WTC11 (cell line): Measurements from ENCODE around the gene PLEKHM3. TPM values are rescaled to one million over a fixed set of nuclear protein-coding genes. Genes with fewer than 3 reads are reported as not detected.

Source experiments
- ATAC-seq: fragments of 200-7000 bp; cut with Tn5 transposase; 2 replicates; pipeline ENCODE4 v1.10.0; 2021; ENCODE audit warnings: mild to moderate bottlenecking, moderate library complexity
- CTCF ChIA-PET: fragments of 300-600 bp; sonication (Branson Sonifier 250); formaldehyde crosslinking; loops from one replicate; lab custom pipeline; 2021; ENCODE audit warnings: antibody characterized with exemption; lab: Charles Lee
- POLR2A ChIA-PET: fragments of 350-600 bp; sonication (Branson Sonifier 250); formaldehyde crosslinking; loops from one replicate; lab custom pipeline; 2021; ENCODE audit warnings: antibody characterized with exemption; lab: Charles Lee
- DNase-seq: peaks from one replicate; pipeline ENCODE4 v3.0.0; 2021; ENCODE audit warnings: low spot score
- H3K27ac Mint-ChIP-seq: 2 replicates; pipeline ENCODE4 v1.8.0; 2021; ENCODE audit warnings: mixed read lengths
- H3K27me3 Mint-ChIP-seq: 2 replicates; pipeline ENCODE4 v1.8.0; 2021; ENCODE audit warnings: low read depth, mild to moderate bottlenecking, moderate library complexity, mixed read lengths
- H3K36me3 Mint-ChIP-seq: 2 replicates; pipeline ENCODE4 v1.8.0; 2021; ENCODE audit warnings: mixed read lengths
- H3K4me1 Mint-ChIP-seq: 2 replicates; pipeline ENCODE4 v1.8.0; 2022; ENCODE audit warnings: mixed read lengths
- H3K4me3 Mint-ChIP-seq: 2 replicates; pipeline ENCODE4 v1.8.0; 2021; ENCODE audit warnings: mild to moderate bottlenecking, moderate library complexity, mixed read lengths
- H3K9me3 Mint-ChIP-seq: 2 replicates; pipeline ENCODE4 v1.8.0; 2021; ENCODE audit warnings: mixed read lengths
- ETV6 ChIP-seq: sonication (generic); formaldehyde crosslinking; IDR thresholded peaks from 2 replicates; pipeline ENCODE4 v1.8.1; 2022; ENCODE audit warnings: mild to moderate bottlenecking, missing genetic modification reagents
- GABPB1 ChIP-seq: sonication (generic); formaldehyde crosslinking; IDR thresholded peaks from 2 replicates; pipeline ENCODE4 v1.8.1; 2023; ENCODE audit warnings: mild to moderate bottlenecking, missing genetic modification reagents
- JAZF1 ChIP-seq: fragments of 250-450 bp; sonication (Bioruptor Pico); IDR thresholded peaks from 2 replicates; pipeline ENCODE4 v1.9.0; 2021; ENCODE audit warnings: moderate library complexity, mild to moderate bottlenecking, inconsistent platforms
- NFATC4 ChIP-seq: fragments of 250-450 bp; sonication (Bioruptor Pico); IDR thresholded peaks from 2 replicates; pipeline ENCODE4 v1.9.0; 2021; ENCODE audit warnings: mild to moderate bottlenecking
- PRRX2 ChIP-seq: fragments of 250-450 bp; sonication (Bioruptor Pico); IDR thresholded peaks from 2 replicates; pipeline ENCODE4 v1.8.0; 2021; ENCODE audit warnings: mild to moderate bottlenecking
- SMAD4 ChIP-seq: sonication (generic); formaldehyde crosslinking; IDR thresholded peaks from 2 replicates; pipeline ENCODE4 v1.8.0; 2022; ENCODE audit warnings: mild to moderate bottlenecking, missing genetic modification reagents
- SP1 ChIP-seq: sonication (generic); formaldehyde crosslinking; conservative IDR thresholded peaks from 2 replicates; pipeline ENCODE4 v1.8.1; 2022; ENCODE audit warnings: missing genetic modification reagents
- TEAD1 ChIP-seq: sonication (generic); formaldehyde crosslinking; IDR thresholded peaks from 2 replicates; pipeline ENCODE4 v1.8.0; 2022; ENCODE audit warnings: mild to moderate bottlenecking, missing genetic modification reagents
- TP53 ChIP-seq: sonication (generic); formaldehyde crosslinking; IDR thresholded peaks from 2 replicates; pipeline ENCODE4 v1.8.1; 2023; ENCODE audit warnings: mild to moderate bottlenecking, missing genetic modification reagents
- ZBTB21 ChIP-seq: sonication (generic); formaldehyde crosslinking; IDR thresholded peaks from 2 replicates; pipeline ENCODE4 v1.8.1; 2023; ENCODE audit warnings: mild to moderate bottlenecking, missing genetic modification reagents, borderline replicate concordance
- ZNF138 ChIP-seq: sonication (generic); formaldehyde crosslinking; conservative IDR thresholded peaks from 2 replicates; pipeline ENCODE4 v1.8.1; 2022; ENCODE audit warnings: mild to moderate bottlenecking, moderate library complexity, missing genetic modification reagents
- ZNF671 ChIP-seq: fragments of 250-450 bp; sonication (Bioruptor Pico); IDR thresholded peaks from 2 replicates; pipeline ENCODE4 v1.8.0; 2021; ENCODE audit warnings: mild to moderate bottlenecking
- total RNA-seq: library from RNA; stranded (reverse); gene quantifications from 3 replicates; pipeline ENCODE4 v1.2.3, GENCODE V29; 2021
- TF ChIP-seq, protein P1 (sequence below): sonication (generic); formaldehyde crosslinking; conservative IDR thresholded peaks from 2 replicates; pipeline ENCODE4 v1.8.1; 2023; ENCODE audit warnings: mild to moderate bottlenecking, low read depth, missing genetic modification reagents, moderate library complexity
- TF ChIP-seq, protein P2 (sequence below): sonication (generic); formaldehyde crosslinking; IDR thresholded peaks from 2 replicates; pipeline ENCODE4 v1.8.0; 2022; ENCODE audit warnings: mild to moderate bottlenecking, missing genetic modification reagents
- TF ChIP-seq, protein P3 (sequence below): sonication (generic); formaldehyde crosslinking; IDR thresholded peaks from 2 replicates; pipeline ENCODE4 v1.8.0; 2023; ENCODE audit warnings: mild to moderate bottlenecking, missing genetic modification reagents
- TF ChIP-seq, protein P4 (sequence below): fragments of 250-450 bp; sonication (Bioruptor Pico); IDR thresholded peaks from 2 replicates; pipeline ENCODE4 v1.9.0; 2021; ENCODE audit warnings: mild to moderate bottlenecking, borderline replicate concordance

Gene PLEKHM3
- total RNA-seq, 1 experiment from 2014 or later = 5.8 TPM

DNA sequence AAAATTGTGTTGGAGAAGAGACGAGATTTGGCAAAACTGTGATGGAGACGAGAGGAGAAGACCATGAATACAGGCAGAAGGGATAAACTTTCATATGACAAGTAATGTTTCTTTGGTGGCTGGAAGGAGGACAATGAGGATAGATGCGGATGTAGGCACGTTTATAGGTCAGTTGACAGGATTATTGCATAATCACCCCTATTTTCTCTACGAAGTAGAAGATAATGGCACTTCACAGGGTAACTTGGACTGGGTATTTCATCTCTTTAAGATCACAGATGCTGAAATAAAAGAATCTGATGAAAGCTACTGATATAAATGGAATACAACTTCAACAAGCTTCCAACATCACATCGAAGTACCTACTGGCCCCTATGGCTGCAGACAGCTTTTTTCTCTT lies 81.0 kb downstream of the PLEKHM3 start:
- Mint-ChIP-seq H3K9me3 (no peaks in the 10 kb centered on the region), H3K27ac (no peak overlapping the region), H3K36me3 (no peaks in the 10 kb centered on the region), H3K4me1 (peaks cover 26% of the 10 kb centered on the region), H3K27me3 (no peaks in the 10 kb centered on the region), H3K4me3 (no peak overlapping the region)
- ATAC-seq = no peak
- TF ChIP-seq NFATC4 (CRISPR knock-in tag) = no peak
- no peak for TF ChIP-seq ZBTB21 (CRISPR knock-in tag)
- no peak for TF ChIP-seq TP53 (CRISPR knock-in tag)
- TF ChIP-seq, protein P1, sequence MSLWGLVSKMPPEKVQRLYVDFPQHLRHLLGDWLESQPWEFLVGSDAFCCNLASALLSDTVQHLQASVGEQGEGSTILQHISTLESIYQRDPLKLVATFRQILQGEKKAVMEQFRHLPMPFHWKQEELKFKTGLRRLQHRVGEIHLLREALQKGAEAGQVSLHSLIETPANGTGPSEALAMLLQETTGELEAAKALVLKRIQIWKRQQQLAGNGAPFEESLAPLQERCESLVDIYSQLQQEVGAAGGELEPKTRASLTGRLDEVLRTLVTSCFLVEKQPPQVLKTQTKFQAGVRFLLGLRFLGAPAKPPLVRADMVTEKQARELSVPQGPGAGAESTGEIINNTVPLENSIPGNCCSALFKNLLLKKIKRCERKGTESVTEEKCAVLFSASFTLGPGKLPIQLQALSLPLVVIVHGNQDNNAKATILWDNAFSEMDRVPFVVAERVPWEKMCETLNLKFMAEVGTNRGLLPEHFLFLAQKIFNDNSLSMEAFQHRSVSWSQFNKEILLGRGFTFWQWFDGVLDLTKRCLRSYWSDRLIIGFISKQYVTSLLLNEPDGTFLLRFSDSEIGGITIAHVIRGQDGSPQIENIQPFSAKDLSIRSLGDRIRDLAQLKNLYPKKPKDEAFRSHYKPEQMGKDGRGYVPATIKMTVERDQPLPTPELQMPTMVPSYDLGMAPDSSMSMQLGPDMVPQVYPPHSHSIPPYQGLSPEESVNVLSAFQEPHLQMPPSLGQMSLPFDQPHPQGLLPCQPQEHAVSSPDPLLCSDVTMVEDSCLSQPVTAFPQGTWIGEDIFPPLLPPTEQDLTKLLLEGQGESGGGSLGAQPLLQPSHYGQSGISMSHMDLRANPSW (CRISPR knock-in tag) = no peak
- TF ChIP-seq, protein P2, sequence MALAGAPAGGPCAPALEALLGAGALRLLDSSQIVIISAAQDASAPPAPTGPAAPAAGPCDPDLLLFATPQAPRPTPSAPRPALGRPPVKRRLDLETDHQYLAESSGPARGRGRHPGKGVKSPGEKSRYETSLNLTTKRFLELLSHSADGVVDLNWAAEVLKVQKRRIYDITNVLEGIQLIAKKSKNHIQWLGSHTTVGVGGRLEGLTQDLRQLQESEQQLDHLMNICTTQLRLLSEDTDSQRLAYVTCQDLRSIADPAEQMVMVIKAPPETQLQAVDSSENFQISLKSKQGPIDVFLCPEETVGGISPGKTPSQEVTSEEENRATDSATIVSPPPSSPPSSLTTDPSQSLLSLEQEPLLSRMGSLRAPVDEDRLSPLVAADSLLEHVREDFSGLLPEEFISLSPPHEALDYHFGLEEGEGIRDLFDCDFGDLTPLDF (CRISPR knock-in tag) = no peak
- TF ChIP-seq, protein P3, sequence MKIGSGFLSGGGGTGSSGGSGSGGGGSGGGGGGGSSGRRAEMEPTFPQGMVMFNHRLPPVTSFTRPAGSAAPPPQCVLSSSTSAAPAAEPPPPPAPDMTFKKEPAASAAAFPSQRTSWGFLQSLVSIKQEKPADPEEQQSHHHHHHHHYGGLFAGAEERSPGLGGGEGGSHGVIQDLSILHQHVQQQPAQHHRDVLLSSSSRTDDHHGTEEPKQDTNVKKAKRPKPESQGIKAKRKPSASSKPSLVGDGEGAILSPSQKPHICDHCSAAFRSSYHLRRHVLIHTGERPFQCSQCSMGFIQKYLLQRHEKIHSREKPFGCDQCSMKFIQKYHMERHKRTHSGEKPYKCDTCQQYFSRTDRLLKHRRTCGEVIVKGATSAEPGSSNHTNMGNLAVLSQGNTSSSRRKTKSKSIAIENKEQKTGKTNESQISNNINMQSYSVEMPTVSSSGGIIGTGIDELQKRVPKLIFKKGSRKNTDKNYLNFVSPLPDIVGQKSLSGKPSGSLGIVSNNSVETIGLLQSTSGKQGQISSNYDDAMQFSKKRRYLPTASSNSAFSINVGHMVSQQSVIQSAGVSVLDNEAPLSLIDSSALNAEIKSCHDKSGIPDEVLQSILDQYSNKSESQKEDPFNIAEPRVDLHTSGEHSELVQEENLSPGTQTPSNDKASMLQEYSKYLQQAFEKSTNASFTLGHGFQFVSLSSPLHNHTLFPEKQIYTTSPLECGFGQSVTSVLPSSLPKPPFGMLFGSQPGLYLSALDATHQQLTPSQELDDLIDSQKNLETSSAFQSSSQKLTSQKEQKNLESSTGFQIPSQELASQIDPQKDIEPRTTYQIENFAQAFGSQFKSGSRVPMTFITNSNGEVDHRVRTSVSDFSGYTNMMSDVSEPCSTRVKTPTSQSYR = no peak
- TF ChIP-seq JAZF1 (CRISPR knock-in tag) = no peak
- TF ChIP-seq, protein P4, sequence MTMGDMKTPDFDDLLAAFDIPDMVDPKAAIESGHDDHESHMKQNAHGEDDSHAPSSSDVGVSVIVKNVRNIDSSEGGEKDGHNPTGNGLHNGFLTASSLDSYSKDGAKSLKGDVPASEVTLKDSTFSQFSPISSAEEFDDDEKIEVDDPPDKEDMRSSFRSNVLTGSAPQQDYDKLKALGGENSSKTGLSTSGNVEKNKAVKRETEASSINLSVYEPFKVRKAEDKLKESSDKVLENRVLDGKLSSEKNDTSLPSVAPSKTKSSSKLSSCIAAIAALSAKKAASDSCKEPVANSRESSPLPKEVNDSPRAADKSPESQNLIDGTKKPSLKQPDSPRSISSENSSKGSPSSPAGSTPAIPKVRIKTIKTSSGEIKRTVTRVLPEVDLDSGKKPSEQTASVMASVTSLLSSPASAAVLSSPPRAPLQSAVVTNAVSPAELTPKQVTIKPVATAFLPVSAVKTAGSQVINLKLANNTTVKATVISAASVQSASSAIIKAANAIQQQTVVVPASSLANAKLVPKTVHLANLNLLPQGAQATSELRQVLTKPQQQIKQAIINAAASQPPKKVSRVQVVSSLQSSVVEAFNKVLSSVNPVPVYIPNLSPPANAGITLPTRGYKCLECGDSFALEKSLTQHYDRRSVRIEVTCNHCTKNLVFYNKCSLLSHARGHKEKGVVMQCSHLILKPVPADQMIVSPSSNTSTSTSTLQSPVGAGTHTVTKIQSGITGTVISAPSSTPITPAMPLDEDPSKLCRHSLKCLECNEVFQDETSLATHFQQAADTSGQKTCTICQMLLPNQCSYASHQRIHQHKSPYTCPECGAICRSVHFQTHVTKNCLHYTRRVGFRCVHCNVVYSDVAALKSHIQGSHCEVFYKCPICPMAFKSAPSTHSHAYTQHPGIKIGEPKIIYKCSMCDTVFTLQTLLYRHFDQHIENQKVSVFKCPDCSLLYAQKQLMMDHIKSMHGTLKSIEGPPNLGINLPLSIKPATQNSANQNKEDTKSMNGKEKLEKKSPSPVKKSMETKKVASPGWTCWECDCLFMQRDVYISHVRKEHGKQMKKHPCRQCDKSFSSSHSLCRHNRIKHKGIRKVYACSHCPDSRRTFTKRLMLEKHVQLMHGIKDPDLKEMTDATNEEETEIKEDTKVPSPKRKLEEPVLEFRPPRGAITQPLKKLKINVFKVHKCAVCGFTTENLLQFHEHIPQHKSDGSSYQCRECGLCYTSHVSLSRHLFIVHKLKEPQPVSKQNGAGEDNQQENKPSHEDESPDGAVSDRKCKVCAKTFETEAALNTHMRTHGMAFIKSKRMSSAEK (CRISPR knock-in tag) = no peak
- no peak for TF ChIP-seq ZNF671
- no peak for TF ChIP-seq SMAD4
- CTCF ChIA-PET = no interaction called here
- DNase-seq = no peak
- POLR2A ChIA-PET = no interaction called here

DNA sequence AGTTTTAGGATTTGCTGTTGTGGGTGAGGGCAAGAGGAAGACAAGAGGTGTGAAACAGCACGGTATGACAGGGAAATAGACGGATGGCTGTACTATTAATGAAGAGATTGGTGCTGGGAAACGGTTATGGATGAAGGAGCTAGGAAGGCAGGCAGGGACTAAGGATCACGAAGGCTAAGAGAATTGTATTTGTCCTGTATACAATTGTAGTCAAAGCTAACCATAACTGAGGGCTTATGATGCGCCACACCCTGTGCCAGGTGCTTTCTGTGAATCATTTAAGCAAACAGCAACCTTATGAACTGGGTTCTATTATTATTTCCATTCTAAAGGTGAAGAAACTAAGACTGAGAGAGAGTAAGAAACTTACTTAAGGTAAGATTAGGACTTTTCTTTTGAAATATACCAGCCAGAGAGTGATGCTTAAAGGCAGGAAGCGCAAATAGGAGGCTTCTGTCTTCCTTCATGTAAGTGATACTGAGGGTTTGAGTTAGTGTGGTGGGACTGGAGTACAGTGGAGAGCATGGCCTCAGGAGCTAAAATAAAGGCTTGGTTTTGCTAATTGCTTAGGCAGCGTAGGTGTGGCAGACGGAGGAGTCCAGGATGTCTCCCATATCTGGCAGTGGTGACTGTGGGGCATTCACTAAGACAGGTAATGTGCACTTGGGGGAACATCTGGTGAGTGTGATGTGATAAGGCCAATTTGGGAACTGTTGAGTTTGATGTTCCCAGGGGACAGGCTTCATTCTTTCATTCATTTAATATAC lies 85.8 kb downstream of the PLEKHM3 start:
- CTCF ChIA-PET = interaction anchor here (1.1 to 2.3 kb wide), 3 partner anchors 14 to 101 kb away, joined by 3 to 12 read pairs (median 3); no protein-coding TSS in a partner anchor
- H3K9me3 Mint-ChIP-seq = no peaks in the 10 kb centered on the region
- POLR2A ChIA-PET = interaction anchor here (0.5 to 0.6 kb wide), 2 partner anchors 10 to 489 kb away, joined by 3 to 4 read pairs; no protein-coding TSS in a partner anchor
- H3K36me3 Mint-ChIP-seq = no peaks in the 10 kb centered on the region
- peaks cover 18% of the 10 kb centered on the region for H3K4me1 Mint-ChIP-seq
- ATAC-seq (no peak), DNase-seq (no peak)
- H3K27me3 Mint-ChIP-seq = no peaks in the 10 kb centered on the region
- no peak overlapping the region for H3K27ac Mint-ChIP-seq
- H3K4me3 Mint-ChIP-seq = no peak overlapping the region
- TF ChIP-seq, protein P1 (CRISPR knock-in tag) = no peak
- no peak for TF ChIP-seq ETV6 (CRISPR knock-in tag)
- no peak for TF ChIP-seq PRRX2 (CRISPR knock-in tag)
- TF ChIP-seq TEAD1 = no peak
- no peak for TF ChIP-seq SP1
- TF ChIP-seq GABPB1 (CRISPR knock-in tag) = no peak
- TF ChIP-seq ZNF138 = no peak
- TF ChIP-seq, protein P4 (CRISPR knock-in tag) = no peak
